ENCODE results near the gene ORMDL1.

Gene ORMDL1

GRCh38 chr2:189819297-189819704 lies 35.2 kb upstream of the ORMDL1 start:
- Histone ChIP-seq H3K4me1 (ENCODE audit: insufficient read depth, insufficient read length) (no peaks in the 10 kb centered on the region), H3K9me3 (ENCODE audit: insufficient read depth, low read length) (no peaks in the 10 kb centered on the region), H3K4me3 (ENCODE audit: insufficient read length, low read depth) (no peak overlapping the region), H3K9ac (ENCODE audit: insufficient read length, low read depth) (no peak overlapping the region), H3K27me3 (ENCODE audit: insufficient read depth, insufficient read length) (no peaks in the 10 kb centered on the region), H3K36me3 (ENCODE audit: insufficient read depth, insufficient read length, low read length) (peaks cover 30% of the 10 kb centered on the region)
- TF ChIP-seq SUZ12 (IDR thresholded peaks at IDR 0.05; ENCODE audit: extremely low read depth, insufficient read depth, insufficient read length) (no peak), ZNF274 (IDR thresholded peaks at IDR 0.05; ENCODE audit: low read depth, low read length) (no peak), YY1 (IDR thresholded peaks at IDR 0.05; ENCODE audit: insufficient read depth, insufficient read length) (no peak)
- DNase-seq (ENCODE audit: low read depth, low spot score): no peak

DNA sequence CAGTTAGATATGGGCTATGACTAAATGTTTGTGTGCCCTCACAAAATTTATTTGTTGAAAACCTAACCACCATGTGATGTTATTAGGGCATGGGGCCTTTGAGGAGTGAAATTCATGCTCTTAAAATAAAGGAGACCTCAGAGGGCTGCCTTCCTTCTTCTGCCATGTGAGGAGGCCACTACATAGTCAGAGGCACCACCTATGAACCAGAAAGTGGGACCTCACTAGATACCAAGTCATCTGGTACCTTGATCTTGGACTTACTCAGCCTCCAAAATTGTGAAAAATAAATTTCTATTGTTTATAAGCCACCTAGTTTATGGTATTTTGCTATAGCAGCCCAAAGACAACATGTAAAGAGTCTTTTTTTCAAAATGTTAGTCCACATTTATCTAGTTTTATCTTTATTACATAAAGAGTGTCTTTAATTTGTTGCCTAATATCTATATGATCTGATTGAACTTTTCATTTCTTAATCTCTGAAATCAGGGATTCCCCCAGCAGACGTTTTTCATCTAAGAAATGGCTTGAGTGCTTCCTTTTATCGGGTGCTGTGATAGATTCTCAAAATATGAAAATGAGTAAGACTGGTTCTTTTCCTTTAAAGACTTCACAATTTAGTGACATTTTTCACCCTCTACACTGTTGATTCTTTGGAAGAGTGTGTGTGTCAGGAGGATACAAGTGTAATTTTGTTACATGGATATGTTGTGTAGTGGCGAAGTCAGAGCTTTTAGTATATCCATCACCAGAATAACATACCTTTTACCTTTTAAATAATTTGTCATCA lies 34.3 kb upstream of the ORMDL1 start:
- peaks cover 36% of the 10 kb centered on the region for H3K36me3 ChIP-seq (ENCODE audit: insufficient read depth, insufficient read length, low read length)

GRCh38 chr2:189803431-189803830 lies 19.3 kb upstream of the ORMDL1 start:
- H3K9ac ChIP-seq (ENCODE audit: insufficient read length, low read depth): no peak overlapping the region
- H3K27me3 ChIP-seq (ENCODE audit: insufficient read depth, insufficient read length): no peaks in the 10 kb centered on the region
- no peak overlapping the region for H3K4me3 ChIP-seq (ENCODE audit: insufficient read length, low read depth)
- H3K9me3 ChIP-seq (ENCODE audit: insufficient read depth, low read length): no peaks in the 10 kb centered on the region
- H3K4me1 ChIP-seq (ENCODE audit: insufficient read depth, insufficient read length): no peaks in the 10 kb centered on the region
- no peak for TF ChIP-seq YY1 (IDR thresholded peaks at IDR 0.05; ENCODE audit: insufficient read depth, insufficient read length)
- TF ChIP-seq SUZ12 (IDR thresholded peaks at IDR 0.05; ENCODE audit: extremely low read depth, insufficient read depth, insufficient read length): no peak
- TF ChIP-seq ZNF274 (IDR thresholded peaks at IDR 0.05; ENCODE audit: low read depth, low read length): no peak
- H3K36me3 ChIP-seq (ENCODE audit: insufficient read depth, insufficient read length, low read length): peaks cover 69% of the 10 kb centered on the region
- DNase-seq (ENCODE audit: low read depth, low spot score): no peak

More for the DNA sequence above, 34.3 kb upstream of the ORMDL1 start:
- Histone ChIP-seq H3K27me3 (ENCODE audit: insufficient read depth, insufficient read length) (no peaks in the 10 kb centered on the region), H3K4me3 (ENCODE audit: insufficient read length, low read depth) (no peak overlapping the region), H3K4me1 (ENCODE audit: insufficient read depth, insufficient read length) (no peaks in the 10 kb centered on the region), H3K9me3 (ENCODE audit: insufficient read depth, low read length) (no peaks in the 10 kb centered on the region), H3K9ac (ENCODE audit: insufficient read length, low read depth) (no peak overlapping the region)
- TF ChIP-seq ZNF274 (IDR thresholded peaks at IDR 0.05; ENCODE audit: low read depth, low read length): no peak
- TF ChIP-seq SUZ12 (IDR thresholded peaks at IDR 0.05; ENCODE audit: extremely low read depth, insufficient read depth, insufficient read length): no peak
- TF ChIP-seq YY1 (IDR thresholded peaks at IDR 0.05; ENCODE audit: insufficient read depth, insufficient read length): no peak
- no peak for DNase-seq (ENCODE audit: low read depth, low spot score)

DNA sequence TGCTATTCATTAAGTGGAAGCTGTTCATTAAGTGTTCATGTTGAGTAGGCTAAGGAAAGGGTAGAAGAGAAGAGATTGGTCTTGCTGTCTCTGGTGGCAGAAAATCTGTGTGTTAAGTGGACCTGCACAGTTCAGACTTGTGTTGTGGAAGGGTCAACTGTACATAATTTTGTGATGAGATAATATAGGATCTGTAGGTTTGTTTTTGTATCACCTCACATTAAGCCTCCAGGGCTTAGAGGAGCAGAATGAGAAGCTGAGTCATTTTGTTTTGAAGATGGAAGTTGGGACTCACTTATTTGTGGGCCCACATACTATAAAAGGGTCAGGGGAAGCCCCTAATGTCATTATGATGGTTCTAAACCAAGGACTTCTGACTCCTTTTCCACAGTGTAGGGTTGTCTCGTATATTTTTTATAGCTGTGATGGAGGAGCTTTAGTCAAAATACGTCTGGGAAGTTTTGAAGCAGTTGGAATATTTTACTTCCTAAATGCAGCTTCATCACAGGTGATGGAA lies 18.3 kb upstream of the ORMDL1 start:
- no peak for TF ChIP-seq YY1 (IDR thresholded peaks at IDR 0.05; ENCODE audit: insufficient read depth, insufficient read length)
- TF ChIP-seq SUZ12 (IDR thresholded peaks at IDR 0.05; ENCODE audit: extremely low read depth, insufficient read depth, insufficient read length): no peak
- TF ChIP-seq ZNF274 (IDR thresholded peaks at IDR 0.05; ENCODE audit: low read depth, low read length): no peak
- Histone ChIP-seq H3K4me3 (ENCODE audit: insufficient read length, low read depth) (no peak overlapping the region), H3K4me1 (ENCODE audit: insufficient read depth, insufficient read length) (no peaks in the 10 kb centered on the region), H3K9me3 (ENCODE audit: insufficient read depth, low read length) (no peaks in the 10 kb centered on the region), H3K36me3 (ENCODE audit: insufficient read depth, insufficient read length, low read length) (peaks cover 75% of the 10 kb centered on the region), H3K27me3 (ENCODE audit: insufficient read depth, insufficient read length) (no peaks in the 10 kb centered on the region), H3K9ac (ENCODE audit: insufficient read length, low read depth) (no peak overlapping the region)
- no peak for DNase-seq (ENCODE audit: low read depth, low spot score)

DNA sequence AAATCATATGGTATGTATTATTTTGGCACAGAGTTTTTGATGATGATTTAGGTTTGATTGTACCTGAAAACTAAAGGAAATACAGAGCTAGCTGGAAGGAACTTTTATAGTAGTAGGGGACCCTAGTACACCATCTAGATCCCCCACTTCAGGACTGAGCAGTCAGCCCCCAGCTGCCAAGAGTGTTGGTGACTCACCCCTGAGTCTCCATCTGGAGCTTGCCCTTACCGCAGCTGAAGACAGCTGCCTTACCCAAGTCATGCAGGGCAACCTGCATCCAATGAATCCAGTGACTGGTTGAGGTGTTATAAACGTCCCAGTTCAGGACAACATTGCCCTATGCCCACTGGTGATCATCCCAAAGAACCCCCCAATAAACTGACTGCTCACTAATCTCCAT lies 15.4 kb upstream of the ORMDL1 start:
- peaks cover 70% of the 10 kb centered on the region for H3K36me3 ChIP-seq (ENCODE audit: insufficient read depth, insufficient read length, low read length)

GRCh38 chr2:189799030-189799331 lies 14.8 kb upstream of the ORMDL1 start:
- Histone ChIP-seq H3K9me3 (ENCODE audit: insufficient read depth, low read length) (no peaks in the 10 kb centered on the region), H3K4me3 (ENCODE audit: insufficient read length, low read depth) (no peak overlapping the region), H3K4me1 (ENCODE audit: insufficient read depth, insufficient read length) (no peaks in the 10 kb centered on the region), H3K9ac (ENCODE audit: insufficient read length, low read depth) (no peak overlapping the region), H3K27me3 (ENCODE audit: insufficient read depth, insufficient read length) (no peaks in the 10 kb centered on the region), H3K36me3 (ENCODE audit: insufficient read depth, insufficient read length, low read length) (peaks cover 73% of the 10 kb centered on the region)
- no peak for DNase-seq (ENCODE audit: low read depth, low spot score)
- TF ChIP-seq YY1 (IDR thresholded peaks at IDR 0.05; ENCODE audit: insufficient read depth, insufficient read length) (no peak), ZNF274 (IDR thresholded peaks at IDR 0.05; ENCODE audit: low read depth, low read length) (no peak)

More for the DNA sequence above, 15.4 kb upstream of the ORMDL1 start:
- H3K4me1 ChIP-seq (ENCODE audit: insufficient read depth, insufficient read length): no peaks in the 10 kb centered on the region
- DNase-seq (ENCODE audit: low read depth, low spot score): no peak
- H3K9ac ChIP-seq (ENCODE audit: insufficient read length, low read depth): no peak overlapping the region
- TF ChIP-seq YY1 (IDR thresholded peaks at IDR 0.05; ENCODE audit: insufficient read depth, insufficient read length) (no peak), ZNF274 (IDR thresholded peaks at IDR 0.05; ENCODE audit: low read depth, low read length) (no peak), SUZ12 (IDR thresholded peaks at IDR 0.05; ENCODE audit: extremely low read depth, insufficient read depth, insufficient read length) (no peak)
- H3K27me3 ChIP-seq (ENCODE audit: insufficient read depth, insufficient read length): no peaks in the 10 kb centered on the region
- no peaks in the 10 kb centered on the region for H3K9me3 ChIP-seq (ENCODE audit: insufficient read depth, low read length)
- no peak overlapping the region for H3K4me3 ChIP-seq (ENCODE audit: insufficient read length, low read depth)

GRCh38 chr2:189798312-189799029 lies 14.3 kb upstream of the ORMDL1 start:
- no peaks in the 10 kb centered on the region for H3K27me3 ChIP-seq (ENCODE audit: insufficient read depth, insufficient read length)
- H3K4me3 ChIP-seq (ENCODE audit: insufficient read length, low read depth): no peak overlapping the region
- H3K4me1 ChIP-seq (ENCODE audit: insufficient read depth, insufficient read length): no peaks in the 10 kb centered on the region
- peaks cover 78% of the 10 kb centered on the region for H3K36me3 ChIP-seq (ENCODE audit: insufficient read depth, insufficient read length, low read length)
- TF ChIP-seq YY1 (IDR thresholded peaks at IDR 0.05; ENCODE audit: insufficient read depth, insufficient read length): no peak
- TF ChIP-seq ZNF274 (IDR thresholded peaks at IDR 0.05; ENCODE audit: low read depth, low read length): no peak
- no peak for TF ChIP-seq SUZ12 (IDR thresholded peaks at IDR 0.05; ENCODE audit: extremely low read depth, insufficient read depth, insufficient read length)
- H3K9me3 ChIP-seq (ENCODE audit: insufficient read depth, low read length): no peaks in the 10 kb centered on the region
- H3K9ac ChIP-seq (ENCODE audit: insufficient read length, low read depth): no peak overlapping the region
- no peak for DNase-seq (ENCODE audit: low read depth, low spot score)

Measured in NT2/D1 (cell line).